ENCODE results near the gene TEX2.

The TEX2 gene

DNA sequence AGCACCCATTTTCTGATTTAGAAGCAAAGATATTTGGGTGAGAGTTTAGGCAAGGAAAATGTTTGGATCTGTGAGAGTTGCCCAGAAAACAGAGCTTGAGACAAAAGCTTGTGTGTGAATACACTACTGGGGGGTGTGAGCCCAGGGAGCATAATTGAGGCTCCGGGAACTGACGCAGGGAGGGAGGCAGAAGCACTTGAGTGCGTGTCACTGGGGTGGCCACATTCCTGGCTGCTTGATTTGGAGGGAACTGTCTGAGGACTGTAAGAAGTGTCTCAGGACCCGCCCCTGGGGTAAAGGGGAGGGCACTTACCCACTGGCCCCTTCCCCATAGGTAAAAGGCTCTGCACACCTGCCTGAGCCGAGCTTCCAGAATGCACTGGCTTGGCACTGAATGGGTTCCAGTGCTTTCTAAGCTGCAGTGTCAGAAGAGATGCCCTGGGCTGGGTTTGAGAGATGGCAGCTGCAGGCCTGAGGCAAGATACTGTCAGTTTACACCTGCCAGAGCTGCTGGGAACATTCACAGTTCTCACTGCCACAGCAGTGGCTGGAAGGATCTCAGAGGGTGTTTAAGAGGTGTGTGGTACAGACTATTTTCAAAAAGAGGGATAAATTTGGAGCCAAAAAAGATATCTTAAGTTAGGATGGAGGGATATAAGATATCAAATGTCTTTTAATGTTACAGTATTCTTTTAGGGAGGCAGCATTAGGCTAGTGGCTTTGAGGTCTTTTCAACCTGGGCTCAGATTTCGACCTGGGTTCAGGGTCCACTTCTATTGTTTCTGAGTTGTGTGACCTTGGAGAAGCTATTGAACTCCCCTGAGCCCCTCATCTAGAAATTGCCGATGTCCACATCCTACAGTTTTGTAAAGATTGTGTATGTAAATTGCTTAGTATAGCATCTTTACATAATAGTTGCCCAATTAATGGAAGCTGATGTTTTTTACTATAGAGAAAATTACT lies 6.9 kb upstream of the TEX2 start:
- DNase-seq (ENCODE audit: low read depth in 2 of 2) = no peak

DNA sequence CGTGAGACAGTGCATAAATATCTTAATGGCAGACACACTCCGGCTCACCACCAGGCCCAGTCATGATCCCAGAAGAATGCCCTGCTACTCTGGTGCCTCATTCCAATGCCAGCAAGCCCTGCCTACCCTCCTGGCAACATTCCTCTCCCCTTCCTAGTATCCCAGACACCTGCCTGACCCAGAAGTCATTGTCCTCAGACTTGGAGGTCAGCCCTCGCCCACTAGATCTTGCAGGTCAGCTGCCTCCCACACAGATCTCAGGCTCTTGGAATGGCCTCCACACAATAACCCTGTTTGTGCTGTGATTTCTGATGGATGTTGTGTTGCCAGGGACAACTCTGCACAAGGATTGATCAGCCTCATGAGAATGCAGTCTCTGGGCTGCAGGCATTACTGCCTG lies 1.8 kb upstream of the TEX2 start:
- DNase-seq (ENCODE audit: low read depth in 2 of 2) = no peak

DNA sequence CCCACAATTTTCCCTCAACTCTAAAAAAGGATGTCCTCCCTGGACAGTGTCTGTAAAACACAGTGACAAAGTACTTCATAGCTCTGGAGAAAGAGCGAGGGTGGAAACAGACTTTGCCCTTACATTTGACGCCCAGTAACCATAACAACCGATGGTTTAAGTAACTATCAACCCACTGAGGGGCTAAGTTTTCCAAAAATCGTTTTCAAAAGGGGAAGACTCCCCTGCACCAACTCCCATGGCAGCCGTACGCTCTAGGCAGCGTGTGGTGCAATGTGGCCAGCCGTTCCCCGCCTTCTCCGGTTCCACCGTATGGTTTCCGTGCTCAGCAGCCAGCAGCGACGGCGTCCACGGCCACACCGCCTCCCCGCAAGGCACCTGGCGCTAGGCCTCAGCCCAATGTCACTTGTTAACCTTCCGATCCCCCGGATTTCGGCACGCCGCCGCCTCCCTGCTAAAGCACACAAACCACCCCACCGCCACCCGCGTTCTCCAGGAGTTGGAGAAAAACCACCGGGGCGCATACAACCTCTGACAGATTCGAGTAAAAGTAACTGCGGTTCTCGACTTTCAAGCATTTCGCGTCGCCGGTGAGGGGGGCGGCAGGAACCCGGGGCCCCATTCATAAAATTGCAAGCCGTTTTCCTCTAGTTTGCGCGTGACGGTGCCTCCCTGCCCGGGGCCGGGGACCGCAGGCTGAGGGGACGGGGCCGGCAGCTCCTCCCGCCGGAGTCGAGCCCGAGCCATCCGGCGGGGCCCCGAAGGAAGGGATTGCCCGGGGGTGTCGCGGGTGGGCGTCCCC lies 661 bp downstream of the TEX2 start:
- DNase-seq (ENCODE audit: low read depth in 2 of 2) = peak; percentile 35 to 53

DNA sequence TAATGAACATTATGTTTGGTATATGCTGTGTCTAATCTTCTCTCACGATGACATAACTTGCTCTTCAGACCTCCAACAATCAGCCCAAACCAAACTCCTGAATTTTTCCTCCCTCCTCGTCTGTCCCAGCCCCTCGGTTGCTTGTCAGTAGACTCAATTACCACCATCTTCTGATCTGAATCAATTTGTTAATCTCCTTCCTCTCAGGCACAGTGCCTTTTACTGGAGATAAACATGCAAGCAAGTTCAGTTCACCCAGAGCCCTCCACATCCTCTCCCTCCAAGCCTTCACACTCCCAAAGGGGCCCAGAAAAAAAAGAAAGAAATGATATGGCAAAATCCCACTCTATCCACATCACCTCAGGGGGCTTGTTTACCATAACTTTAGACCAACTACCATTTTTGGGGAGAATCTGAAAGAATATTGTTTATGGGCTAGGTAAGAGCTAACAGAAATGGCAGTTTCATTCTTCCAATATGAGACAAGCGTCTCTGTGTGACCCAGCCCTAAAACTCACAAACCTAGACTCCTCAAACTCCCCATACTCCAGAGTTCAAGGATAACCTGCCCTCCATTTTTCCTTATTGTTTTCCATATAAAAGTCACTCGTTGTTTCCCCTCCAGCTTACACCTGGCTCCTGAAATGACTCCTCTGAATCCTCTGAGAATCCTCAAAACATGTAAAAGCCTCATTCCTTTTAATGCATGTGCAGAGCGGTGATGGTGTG lies 1.5 kb downstream of the TEX2 start:
- DNase-seq (ENCODE audit: low read depth in 2 of 2) = no peak

DNA sequence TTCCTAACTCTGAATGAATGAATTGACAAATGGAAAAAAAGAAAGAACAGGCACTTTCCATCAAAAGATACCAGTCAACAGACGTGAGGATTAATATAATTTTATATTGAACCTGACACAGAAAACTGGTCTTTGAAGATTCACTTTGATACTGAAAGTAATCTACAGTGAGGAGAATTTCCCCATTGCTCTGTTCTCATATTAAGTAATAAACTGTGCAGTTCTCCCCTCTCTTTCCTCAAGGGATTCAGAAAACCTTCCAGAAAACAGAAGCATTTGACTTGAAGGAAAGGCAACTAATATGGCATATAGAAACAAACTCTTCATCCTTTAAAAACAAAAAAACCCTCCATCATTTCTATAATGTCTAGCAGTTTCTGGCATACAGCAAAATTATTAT lies 2.2 kb downstream of the TEX2 start:
- DNase-seq (ENCODE audit: low read depth in 2 of 2) = no peak

DNA sequence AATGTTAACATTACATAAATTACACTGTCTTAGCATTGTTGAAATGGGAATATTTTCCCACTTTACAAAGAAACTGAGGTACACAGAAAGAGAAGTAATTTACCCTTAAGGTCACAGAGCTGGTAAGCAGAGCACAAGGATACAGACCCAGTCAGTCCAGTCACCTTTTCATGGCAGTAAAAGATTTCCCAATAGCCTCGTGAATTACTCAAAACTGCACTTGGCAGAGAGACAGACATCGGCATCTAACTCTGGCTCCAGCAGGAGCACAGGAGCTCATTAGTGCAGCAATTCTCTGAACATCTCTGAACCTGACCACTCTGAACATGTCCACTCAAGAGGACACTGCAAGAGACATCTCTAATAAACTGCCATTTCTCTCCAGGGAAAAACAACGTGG lies 3.1 kb downstream of the TEX2 start:
- DNase-seq (ENCODE audit: low read depth in 2 of 2) = no peak

DNA sequence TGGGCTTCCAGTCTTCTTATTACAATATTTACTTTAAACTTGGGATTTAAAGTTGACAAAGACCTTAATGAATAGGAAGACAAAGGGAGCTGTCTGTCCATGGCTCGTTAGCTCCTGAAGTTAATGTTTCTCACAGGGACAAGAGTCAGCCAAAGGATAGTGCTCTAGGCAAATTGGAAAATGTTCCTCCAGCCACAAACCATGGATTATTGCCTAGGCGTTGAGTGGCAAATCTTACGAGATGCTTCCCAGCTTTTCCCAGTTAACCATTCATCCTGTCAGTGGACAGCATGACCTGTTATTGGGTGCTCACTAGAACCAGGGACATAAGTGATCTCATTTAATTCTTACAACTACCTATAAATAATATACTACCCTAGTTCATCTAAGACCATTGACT lies 3.6 kb downstream of the TEX2 start:
- DNase-seq (ENCODE audit: low read depth in 2 of 2) = no peak

DNA sequence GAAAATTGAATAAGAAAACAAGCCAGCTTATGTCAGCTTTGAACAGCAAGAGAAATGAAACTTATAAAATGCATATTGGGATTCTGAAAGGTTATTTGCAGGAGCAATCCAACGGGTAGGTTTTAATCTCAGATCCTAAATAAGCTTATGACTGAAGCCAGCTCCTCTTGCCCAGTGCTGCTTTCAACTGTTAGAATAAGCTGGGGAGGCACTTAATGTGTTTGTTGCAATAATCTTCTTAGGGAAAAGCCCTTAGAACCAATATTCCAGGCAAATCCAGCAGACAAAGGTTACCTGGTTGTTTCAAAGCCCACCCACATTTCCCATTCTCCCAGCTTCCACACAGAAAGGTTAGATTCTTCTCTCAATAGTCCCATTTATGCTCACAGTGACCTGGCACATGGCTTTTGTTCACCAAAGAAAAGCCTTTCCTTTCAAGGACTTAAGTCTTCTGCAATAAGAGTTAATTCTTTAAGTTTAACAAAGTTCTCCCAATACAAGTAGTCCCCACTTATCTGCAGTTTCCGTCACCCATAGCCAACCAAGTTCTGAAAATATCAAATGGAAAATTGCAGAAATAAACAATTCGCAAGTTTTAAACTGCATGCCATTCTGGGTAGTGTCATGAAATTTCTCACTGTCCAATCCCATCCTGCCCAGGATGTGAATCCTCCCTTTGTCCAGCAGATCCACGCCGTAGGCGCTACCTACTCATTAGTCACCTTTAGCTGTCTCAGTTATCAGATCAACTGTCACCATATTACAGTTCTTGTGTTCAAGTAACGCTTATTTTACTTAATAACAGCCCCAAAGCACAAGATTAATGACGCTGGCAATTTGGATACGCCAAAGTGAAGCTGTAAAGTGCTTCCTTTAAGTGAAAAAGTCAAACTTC lies 5.9 kb downstream of the TEX2 start:
- DNase-seq (ENCODE audit: low read depth in 2 of 2) = no peak

DNA sequence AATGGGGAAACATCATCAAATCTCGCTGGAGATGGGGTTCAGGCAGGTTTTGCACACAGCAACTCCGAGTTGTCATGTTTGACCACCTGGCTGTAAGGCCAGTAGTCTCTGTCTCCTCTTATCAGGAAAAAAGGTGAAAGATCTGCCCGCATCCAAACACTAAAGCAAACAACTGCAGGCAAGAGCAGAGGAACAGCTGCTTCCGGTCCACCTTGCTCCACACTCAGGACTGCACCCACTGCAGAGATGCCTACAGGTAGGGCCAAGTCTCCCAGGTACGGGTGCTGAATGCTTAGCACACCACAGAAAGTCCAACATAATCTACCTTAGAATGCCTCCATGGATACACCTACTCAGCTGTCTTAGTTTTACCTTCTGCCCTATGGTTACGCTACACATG lies 7.3 kb downstream of the TEX2 start:
- DNase-seq (ENCODE audit: low read depth in 2 of 2) = no peak

DNA sequence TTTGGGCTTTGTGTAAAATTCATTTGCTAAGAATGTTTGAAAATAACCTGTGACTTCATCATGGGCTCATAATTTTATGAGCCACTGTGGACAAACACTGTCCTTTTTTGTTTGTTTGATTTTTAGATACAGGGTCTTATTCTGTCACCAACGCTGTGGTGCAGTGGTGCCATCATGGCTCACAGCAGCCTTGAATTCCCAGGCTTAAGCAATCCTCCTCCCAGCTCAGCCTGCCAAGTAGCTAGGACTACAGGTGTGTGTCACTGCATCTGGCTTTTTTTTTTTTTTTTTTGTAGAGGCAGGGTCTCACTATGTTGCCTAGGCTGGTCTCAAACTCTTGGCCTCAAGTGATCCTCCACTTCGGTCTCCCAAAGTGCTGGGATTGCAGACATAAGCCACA lies 8.3 kb downstream of the TEX2 start:
- no peak for DNase-seq (ENCODE audit: low read depth in 2 of 2)

DNA sequence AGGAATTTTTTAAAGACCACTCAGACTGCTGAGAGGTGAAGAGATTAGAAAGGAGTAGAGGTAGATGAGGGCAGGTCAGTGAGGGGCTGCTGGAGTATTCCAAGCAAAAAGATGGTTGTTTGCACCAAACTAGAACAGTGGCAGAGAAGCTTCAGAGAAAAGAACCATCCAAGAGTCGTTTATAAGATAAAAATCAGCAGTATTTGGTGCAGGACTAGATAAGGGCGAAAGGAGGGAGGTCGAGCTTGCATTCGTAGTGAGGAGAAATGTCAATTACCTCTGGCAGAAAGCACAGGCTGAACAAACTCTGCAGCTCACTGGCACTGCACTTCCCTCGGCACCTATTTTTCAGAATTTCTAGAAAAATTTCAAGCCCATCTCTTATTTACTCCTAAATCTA lies 9.6 kb downstream of the TEX2 start:
- no peak for DNase-seq (ENCODE audit: low read depth in 2 of 2)

DNA sequence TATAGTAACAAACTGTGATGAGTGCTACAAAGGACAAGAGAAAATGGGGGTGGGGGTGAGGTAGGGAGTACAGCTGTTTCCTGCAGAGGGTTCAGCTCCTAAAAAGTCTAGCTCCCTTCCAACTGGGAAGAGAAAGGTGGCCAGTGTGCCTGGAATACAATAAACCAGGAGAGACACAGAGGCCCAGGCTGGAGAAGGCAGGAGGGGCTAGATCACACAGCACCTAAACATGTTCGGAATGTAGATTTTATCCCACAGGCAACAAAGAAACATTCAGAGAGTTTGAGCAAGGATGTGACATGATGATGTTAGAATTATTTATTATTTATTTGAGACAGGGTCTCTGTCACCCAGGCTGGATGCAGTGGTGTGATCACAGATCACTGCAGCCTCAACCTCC lies 10.2 kb downstream of the TEX2 start:
- no peak for DNase-seq (ENCODE audit: low read depth in 2 of 2)

DNA sequence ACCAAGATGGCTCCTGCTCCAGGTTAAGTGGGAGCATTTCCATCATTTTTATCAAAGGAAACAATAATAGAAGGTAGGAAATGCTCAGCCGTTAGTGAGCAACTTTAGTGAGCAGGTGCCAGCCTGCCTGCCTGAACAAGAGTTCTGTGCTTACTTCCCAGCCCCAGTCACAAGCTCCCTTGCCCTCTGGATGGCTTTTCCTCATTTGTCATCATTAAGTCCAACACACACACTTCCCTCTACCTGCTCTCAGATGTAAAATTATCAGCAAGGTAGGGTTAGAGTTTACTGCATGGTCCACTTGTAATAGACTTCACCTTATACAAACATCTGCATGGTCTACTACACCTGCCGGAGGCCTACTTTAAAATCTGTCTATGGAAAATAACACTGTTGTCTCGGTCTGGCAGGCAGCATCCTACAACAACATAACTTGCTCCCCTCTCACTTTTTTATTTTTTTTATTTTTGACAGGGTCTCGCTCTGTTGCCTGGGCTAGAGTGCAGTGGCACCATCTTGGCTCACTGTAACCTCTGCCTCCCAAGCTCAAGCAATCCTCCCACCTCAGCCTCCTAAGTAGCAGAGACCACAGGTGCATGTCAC lies 12.7 kb downstream of the TEX2 start:
- no peak for DNase-seq (ENCODE audit: low read depth in 2 of 2)

DNA sequence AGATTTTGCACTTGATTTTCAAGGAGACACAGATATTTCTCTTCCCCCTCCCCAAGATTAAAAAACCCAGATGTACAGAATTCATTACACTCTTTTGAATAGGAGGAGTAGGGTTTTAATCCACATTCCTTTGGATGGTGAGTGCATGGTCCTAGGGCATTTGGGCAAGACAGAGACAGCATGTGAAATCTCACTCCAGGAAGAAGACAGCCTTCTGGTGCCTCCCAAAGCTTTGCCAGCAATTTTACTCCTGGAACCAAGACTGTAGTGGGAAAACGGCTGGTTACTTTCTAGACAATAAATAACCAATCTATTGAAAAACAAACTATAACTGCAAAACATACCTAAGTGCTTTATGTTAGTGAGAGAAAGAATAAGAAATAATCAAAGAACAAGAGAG lies 15.2 kb downstream of the TEX2 start:
- no peak for DNase-seq (ENCODE audit: low read depth in 2 of 2)

DNA sequence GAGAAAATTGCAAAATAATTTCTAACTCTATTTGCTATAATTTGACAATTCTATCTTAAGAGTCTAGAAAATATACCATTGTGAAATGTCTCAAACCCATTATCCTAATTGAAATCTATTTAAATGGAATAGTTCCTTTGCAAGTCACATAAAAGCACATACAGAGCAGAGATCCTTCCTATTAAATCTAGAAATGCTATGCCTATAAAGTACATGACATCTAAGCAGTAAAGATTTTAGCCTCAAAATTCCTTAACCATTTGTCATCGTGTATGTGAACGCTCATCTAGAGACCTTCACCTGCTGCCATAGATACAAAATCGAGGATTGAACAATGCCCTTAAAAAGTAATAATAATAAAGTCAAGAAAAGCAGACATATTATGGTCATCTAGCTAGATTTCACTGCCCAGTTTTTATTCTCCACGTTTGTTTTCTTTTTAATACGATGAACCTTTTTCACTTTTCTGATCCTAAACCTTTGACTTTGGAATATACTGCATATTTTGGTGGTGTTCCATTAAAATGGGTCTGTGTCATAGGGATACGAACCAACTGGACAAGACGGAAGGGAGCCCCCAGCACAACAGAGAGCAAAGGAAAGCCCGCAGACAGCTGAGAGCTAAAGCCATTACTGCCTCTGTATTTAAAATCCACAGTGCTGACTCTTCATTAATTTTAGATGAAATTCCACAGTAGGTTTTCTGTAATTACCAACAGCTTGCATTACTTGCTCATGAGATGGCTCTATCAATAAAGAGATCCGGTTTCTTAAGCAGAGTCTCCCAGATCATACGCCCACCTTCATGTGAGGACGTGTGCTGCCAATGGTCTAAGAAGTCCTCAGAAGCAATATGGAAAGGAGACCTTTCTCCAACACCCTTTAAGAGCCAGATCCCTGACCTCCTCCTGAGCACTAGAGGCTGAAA lies 17.6 kb downstream of the TEX2 start:
- DNase-seq (ENCODE audit: low read depth in 2 of 2) = no peak

DNA sequence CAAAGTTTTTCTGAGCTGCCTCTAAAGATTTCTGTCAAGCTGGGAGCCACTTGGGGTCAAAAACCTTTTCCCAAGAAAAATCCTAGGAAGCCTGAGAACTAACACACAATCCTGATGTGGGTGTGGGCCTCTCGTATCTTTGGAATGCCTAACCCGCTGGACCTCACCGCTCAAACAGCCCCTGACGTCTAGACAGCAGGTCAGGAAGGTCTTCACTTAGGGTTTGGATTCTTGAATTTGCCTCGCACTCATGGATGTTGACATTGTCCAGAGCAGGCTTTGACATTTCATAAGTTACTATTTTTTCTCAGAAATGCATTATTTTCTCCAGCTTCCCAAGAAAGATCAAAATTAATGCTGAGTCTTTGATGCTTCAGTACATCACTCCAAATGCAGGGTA lies 18.9 kb downstream of the TEX2 start:
- no peak for DNase-seq (ENCODE audit: low read depth in 2 of 2)

DNA sequence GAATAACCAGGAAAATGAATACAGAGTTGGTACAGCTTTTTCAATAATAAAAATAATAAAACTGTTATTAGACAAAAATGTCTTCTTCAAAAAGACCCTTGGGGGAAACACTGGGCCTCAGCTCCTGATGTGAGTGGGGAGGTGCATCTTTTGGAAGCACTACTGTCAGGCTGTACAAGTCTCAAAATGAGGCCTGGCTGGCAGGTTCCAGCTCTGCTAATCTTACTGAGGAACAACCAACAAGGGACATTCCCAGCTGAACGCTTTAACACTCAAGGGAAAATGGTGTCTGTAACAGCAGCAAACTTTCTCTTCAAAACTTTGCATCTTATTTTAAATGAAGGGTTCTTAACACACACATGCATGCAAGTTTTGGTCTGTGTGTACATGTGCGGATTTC lies 19.7 kb downstream of the TEX2 start:
- no peak for DNase-seq (ENCODE audit: low read depth in 2 of 2)

DNA sequence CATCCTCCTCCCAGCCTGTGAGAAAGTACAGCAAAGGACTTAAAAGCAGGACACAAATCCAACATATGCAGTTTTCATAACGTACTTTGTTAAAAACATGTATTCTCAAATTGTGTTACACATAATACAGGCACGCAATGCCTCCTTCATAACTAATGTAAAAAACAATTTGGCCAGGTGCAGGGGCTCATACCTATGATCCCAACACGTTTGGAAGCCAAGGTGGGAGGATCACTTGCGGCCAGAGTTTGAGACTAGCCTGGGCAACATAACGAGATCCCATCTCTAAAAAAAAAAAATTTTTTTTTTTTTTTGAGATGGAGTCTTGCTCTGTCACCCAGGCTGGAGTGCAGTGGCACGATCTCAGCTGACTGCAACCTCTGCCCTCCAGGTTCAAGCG lies 20.4 kb downstream of the TEX2 start:
- DNase-seq (ENCODE audit: low read depth in 2 of 2) = no peak

DNA sequence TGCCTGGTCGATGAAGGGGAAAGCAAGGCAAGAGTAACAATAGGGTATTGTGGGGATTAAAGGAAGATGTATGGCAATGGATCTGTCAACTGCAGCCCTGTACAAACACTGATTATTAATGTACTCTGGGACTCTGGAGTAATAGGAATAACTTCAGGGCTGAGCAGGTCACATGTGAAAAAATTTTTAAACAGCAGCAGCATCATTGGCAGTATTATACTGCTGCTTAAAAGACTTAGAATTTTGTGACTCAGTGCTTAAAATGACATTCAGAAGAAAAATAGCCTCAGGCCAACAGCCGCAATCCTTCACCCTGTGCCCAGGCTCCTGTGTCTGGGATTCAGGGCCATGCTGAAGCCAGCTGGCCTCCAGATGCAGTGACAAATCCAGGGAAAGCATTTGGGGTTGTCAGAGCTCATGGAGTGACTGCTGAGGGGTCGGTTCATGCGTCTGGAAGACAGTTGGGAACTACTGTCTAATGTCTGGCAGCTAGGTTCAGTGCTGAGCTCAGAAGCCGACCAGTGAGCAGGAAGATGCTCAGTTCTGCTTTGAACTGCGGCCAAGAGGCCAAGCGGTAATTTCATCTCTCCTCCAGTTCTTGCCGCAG lies 22.2 kb downstream of the TEX2 start:
- DNase-seq (ENCODE audit: low read depth in 2 of 2) = no peak
